ENCODE measurements around the gene SPEF1.

The SPEF1 gene

DNA sequence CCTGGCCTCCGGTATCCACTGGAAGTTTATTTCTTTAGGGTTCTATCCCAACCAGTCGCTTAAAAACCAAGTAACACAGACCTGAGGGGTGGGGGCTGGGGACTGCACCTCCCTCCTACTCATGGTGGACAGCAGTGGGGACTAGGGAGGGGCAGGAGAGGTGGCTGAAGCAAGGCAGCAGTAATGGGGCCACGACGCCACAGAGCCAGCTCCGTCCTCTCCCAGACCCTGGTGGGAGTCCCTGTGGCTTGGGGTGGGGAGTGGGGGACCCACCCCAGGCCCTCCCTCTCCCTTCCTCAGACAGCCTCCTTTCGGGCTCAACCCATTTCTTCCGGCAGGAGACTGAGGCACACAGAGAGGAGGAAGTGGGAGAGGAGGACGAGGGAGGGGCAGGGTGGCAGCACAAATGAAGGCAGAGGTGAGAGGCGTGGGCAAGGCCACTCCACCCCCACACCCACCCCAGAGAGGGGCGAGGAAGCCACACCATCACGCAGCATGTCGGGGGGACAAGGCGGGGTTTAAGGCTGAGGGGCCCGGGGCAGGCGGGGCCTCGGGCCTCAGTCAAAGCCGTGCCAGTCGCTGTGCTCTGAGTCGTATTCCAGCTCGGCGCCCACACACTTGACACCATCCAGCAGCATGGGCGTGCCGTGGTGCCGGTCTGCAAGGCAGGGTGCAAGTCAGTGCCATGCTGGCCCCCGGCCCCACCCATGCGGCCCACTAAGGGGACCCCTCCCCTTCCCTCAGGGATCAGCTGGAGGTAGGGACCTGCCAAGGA is 27.6 kb downstream of the SPEF1 start:
- peaks cover 6% of the 10 kb centered on the region for H3K4me1 ChIP-seq (ENCODE audit: control insufficient read depth, insufficient read depth, low read length, poor library complexity, severe bottlenecking)
- H3K36me3 ChIP-seq (ENCODE audit: control insufficient read depth, insufficient read depth, low read length) = peaks cover 18% of the 10 kb centered on the region
- 95 to 97% methylated on average over 14 to 16 of the region's 26 CpGs for WGBS, 2 experiments (ENCODE audit: insufficient coverage in 2 of 2)
- no peaks in the 10 kb centered on the region for H3K9me3 ChIP-seq (ENCODE audit: control insufficient read depth, low read length)
- H3K27ac ChIP-seq (ENCODE audit: low read depth, low read length, severe bottlenecking) = no peak overlapping the region
- no peak overlapping the region for H3K4me3 ChIP-seq (ENCODE audit: extremely low read depth, insufficient read depth, low read length, poor library complexity, severe bottlenecking)

DNA sequence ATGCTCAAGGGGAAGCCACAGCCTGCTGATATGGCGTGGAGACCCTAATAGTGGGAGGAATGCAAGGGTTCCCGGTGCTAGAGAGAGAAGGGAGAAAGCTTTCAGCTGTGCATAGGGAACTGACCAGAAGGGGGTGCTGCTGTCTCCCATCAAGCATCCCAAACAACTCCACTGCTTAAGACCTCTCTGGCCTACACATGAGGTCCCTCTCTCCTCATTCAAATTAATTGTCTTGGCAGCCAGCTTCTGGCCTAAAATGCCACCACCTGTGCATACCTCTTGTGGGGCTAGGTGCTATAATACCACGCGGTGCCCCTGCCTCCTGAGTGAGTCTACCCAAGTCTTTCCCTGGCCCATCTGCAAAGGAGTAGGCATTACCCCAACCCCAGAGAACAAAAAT is 28.1 kb downstream of the SPEF1 start:
- Histone ChIP-seq H3K27ac (ENCODE audit: low read depth, low read length, severe bottlenecking) (no peak overlapping the region), H3K4me3 (ENCODE audit: extremely low read depth, insufficient read depth, low read length, poor library complexity, severe bottlenecking) (no peak overlapping the region)
- 33 to 48% methylated on average over 3 of the region's 4 CpGs for WGBS, 2 experiments (ENCODE audit: insufficient coverage in 2 of 2)

DNA sequence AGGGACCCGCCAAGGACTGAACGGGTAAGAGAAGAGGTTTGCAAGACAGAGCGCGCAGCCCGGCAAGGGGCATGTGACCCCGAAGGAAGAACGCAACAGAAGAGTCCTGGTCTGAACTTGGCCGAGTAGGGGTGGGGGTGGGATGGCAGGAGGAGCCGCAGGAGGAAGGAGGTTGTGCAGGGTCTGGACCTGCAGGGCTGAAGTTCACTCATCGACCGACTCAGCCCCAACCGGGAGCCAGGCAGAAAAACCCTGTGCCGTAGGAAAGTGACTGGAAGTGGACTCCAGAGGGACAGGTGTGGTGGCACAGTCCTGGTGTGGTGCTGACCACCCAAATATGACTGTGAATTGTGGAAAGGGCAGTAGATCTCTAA is 28.9 kb downstream of the SPEF1 start:
- Histone ChIP-seq H3K4me3 (ENCODE audit: extremely low read depth, insufficient read depth, low read length, poor library complexity, severe bottlenecking) (peak overlapping the region; percentile 26), H3K36me3 (ENCODE audit: control insufficient read depth, insufficient read depth, low read length) (peaks cover 5% of the 10 kb centered on the region), H3K27ac (ENCODE audit: low read depth, low read length, severe bottlenecking) (no peak overlapping the region), H3K4me1 (ENCODE audit: control insufficient read depth, insufficient read depth, low read length, poor library complexity, severe bottlenecking) (peaks cover 6% of the 10 kb centered on the region), H3K9me3 (ENCODE audit: control insufficient read depth, low read length) (no peaks in the 10 kb centered on the region)
- WGBS, 2 experiments (ENCODE audit: insufficient coverage in 2 of 2) = 41 to 53% methylated on average over 13 of the region's 13 CpGs

More for the DNA sequence above, 28.1 kb downstream of the SPEF1 start:
- peaks cover 6% of the 10 kb centered on the region for H3K4me1 ChIP-seq (ENCODE audit: control insufficient read depth, insufficient read depth, low read length, poor library complexity, severe bottlenecking)
- peaks cover 12% of the 10 kb centered on the region for H3K36me3 ChIP-seq (ENCODE audit: control insufficient read depth, insufficient read depth, low read length)
- no peaks in the 10 kb centered on the region for H3K9me3 ChIP-seq (ENCODE audit: control insufficient read depth, low read length)

DNA sequence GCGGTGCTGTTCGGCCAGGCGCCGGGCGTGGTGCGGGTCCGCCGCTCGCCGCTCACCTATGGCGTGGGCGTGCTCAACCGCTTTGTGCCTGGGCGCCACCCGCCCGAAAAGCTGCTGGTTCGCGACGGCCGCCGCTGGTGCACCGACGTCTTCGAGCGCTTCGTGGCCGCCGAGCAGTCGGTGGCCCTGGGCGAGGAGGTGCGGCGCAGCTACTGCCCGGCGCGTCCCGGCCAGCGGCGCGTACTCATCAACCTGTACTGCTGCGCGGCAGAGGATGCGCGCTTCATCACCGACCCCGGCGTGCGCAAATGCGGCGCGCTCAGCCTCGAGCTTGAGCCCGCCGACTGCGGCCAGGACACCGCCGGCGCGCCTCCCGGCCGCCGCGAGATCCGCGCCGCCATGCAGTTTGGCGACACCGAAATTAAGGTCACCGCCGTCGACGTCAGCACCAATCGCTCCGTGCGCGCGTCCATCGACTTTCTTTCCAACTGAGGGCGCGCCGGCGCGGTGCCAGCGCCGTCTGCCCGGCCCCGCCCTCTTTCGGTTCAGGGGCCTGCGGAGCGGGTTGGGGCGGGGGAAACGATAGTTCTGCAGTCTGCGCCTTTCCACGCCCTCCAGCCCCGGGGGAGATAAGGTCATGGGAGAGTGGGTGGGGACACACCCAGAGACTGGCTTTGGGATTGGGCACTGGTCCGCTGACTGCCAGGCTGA is 29.4 kb downstream of the SPEF1 start:
- Histone ChIP-seq H3K4me3 (ENCODE audit: extremely low read depth, insufficient read depth, low read length, poor library complexity, severe bottlenecking) (peak overlapping the region; percentile 26), H3K9me3 (ENCODE audit: control insufficient read depth, low read length) (no peaks in the 10 kb centered on the region), H3K27ac (ENCODE audit: low read depth, low read length, severe bottlenecking) (no peak overlapping the region), H3K36me3 (ENCODE audit: control insufficient read depth, insufficient read depth, low read length) (peaks cover 4% of the 10 kb centered on the region), H3K4me1 (ENCODE audit: control insufficient read depth, insufficient read depth, low read length, poor library complexity, severe bottlenecking) (peaks cover 6% of the 10 kb centered on the region)
- 5 to 6% methylated on average over 83 to 86 of the region's 95 CpGs for WGBS, 2 experiments (ENCODE audit: insufficient coverage in 2 of 2)

DNA sequence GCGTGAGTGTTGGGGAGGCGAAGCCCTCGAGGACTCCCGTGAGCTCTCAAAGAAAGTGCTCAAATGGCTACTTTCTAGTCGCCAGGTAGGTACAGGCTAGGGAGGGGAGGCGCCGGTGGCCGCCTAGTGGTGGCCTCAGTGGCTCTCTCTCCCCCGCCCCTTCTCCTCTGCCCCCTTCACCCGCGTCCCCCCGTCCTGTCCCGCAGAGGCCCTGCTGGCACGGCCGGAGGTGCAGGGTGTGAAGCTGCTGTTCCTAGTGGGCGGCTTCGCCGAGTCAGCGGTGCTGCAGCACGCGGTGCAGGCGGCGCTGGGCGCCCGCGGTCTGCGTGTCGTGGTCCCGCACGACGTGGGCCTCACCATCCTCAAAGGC is 30.0 kb downstream of the SPEF1 start:
- Histone ChIP-seq H3K9me3 (ENCODE audit: control insufficient read depth, low read length) (no peaks in the 10 kb centered on the region), H3K4me1 (ENCODE audit: control insufficient read depth, insufficient read depth, low read length, poor library complexity, severe bottlenecking) (peaks cover 6% of the 10 kb centered on the region), H3K27ac (ENCODE audit: low read depth, low read length, severe bottlenecking) (no peak overlapping the region), H3K4me3 (ENCODE audit: extremely low read depth, insufficient read depth, low read length, poor library complexity, severe bottlenecking) (no peak overlapping the region), H3K36me3 (ENCODE audit: control insufficient read depth, insufficient read depth, low read length) (peaks cover 2% of the 10 kb centered on the region)
- WGBS, 2 experiments (ENCODE audit: insufficient coverage in 2 of 2) = 34 to 40% methylated on average over 23 of the region's 31 CpGs

DNA sequence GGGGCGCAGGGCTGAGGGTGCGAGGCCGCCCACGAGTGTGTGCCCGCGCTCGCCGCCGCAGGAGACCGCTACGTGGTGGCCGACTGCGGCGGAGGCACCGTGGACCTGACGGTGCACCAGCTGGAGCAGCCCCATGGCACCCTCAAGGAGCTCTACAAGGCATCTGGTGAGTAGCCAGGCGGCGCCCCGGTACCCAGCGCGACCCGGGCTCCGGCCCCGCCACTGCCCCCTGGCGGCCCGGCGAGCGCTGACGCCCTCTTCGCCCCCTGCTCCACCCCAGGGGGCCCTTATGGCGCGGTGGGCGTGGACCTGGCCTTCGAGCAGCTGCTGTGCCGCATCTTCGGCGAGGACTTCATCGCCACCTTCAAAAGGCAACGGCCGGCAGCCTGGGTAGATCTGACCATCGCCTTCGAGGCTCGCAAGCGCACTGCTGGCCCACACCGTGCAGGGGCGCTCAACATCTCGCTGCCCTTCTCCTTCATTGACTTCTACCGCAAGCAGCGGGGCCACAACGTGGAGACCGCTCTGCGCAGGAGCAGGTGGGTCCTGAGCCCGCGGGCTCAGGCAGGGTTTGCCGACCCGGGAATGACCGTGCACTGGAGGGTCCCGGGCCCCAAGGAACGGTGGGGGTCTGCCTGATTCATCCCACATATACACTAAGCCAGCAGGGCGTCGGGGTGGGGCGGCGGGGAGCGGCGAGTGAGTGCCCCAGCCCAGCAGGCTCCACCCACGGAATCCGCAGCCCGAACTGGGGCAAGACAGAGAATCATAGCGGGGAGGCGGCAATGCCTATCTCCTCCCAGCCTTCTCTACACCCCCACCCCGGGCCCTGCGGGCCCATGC is 31.3 kb downstream of the SPEF1 start:
- no peaks in the 10 kb centered on the region for H3K36me3 ChIP-seq (ENCODE audit: control insufficient read depth, insufficient read depth, low read length)
- H3K4me1 ChIP-seq (ENCODE audit: control insufficient read depth, insufficient read depth, low read length, poor library complexity, severe bottlenecking) = peaks cover 6% of the 10 kb centered on the region
- H3K27ac ChIP-seq (ENCODE audit: low read depth, low read length, severe bottlenecking) = no peak overlapping the region
- H3K4me3 ChIP-seq (ENCODE audit: extremely low read depth, insufficient read depth, low read length, poor library complexity, severe bottlenecking) = peak overlapping the region; percentile 2
- 19 to 22% methylated on average over 31 to 59 of the region's 72 CpGs for WGBS, 2 experiments (ENCODE audit: insufficient coverage in 2 of 2)
- no peaks in the 10 kb centered on the region for H3K9me3 ChIP-seq (ENCODE audit: control insufficient read depth, low read length)

DNA sequence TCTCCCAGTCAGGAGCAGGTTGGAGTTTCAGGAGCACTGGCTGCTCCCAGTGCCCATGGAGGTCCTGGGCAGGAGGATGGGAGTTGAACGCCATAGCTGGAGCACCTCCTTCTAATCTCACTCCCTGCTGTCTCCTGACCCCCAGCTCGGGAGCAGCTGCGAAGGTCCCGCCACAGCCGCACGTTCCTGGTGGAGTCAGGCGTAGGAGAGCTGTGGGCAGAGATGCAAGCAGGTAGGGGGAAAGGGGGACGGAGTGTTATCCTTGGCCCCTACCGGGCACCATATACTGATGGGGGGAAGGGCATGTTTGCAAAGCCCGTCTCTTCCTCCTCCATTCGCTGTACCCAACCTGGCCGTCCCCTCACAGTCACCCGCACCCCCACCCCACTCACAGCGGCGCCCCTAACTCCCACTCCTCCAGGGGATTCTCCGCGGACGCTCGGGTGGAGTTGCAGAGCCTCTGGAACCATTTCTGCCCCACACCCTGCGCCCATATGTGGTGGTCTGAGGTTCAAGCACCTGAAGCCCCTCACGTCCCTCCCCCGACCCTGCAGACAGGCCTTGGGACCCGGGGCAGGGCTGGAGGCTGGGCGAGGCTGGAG is 32.1 kb downstream of the SPEF1 start:
- Histone ChIP-seq H3K9me3 (ENCODE audit: control insufficient read depth, low read length) (no peaks in the 10 kb centered on the region), H3K27ac (ENCODE audit: low read depth, low read length, severe bottlenecking) (no peak overlapping the region), H3K4me3 (ENCODE audit: extremely low read depth, insufficient read depth, low read length, poor library complexity, severe bottlenecking) (no peak overlapping the region), H3K4me1 (ENCODE audit: control insufficient read depth, insufficient read depth, low read length, poor library complexity, severe bottlenecking) (peaks cover 6% of the 10 kb centered on the region), H3K36me3 (ENCODE audit: control insufficient read depth, insufficient read depth, low read length) (no peaks in the 10 kb centered on the region)
- 80 to 86% methylated on average over 3 to 18 of the region's 24 CpGs for WGBS, 2 experiments (ENCODE audit: insufficient coverage in 2 of 2)

DNA sequence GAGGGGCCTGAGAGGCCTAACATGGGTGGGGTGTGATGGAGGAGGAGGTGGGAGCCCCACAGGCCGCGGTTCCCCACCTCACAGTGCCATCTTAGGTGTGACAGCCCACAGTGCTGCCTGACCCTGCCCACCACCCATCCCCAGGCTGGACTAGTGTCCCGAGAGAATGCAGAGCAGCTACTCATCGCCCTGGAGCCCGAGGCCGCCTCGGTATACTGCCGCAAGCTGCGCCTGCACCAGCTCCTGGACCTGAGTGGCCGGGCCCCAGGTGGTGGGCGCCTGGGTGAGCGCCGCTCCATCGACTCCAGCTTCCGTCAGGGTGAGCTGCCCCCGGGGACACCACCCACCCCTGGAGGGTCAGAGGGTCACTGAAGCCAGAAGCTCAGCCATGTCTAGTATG is 33.2 kb downstream of the SPEF1 start:
- no peak overlapping the region for H3K27ac ChIP-seq (ENCODE audit: low read depth, low read length, severe bottlenecking)
- no peak overlapping the region for H3K4me3 ChIP-seq (ENCODE audit: extremely low read depth, insufficient read depth, low read length, poor library complexity, severe bottlenecking)
- H3K36me3 ChIP-seq (ENCODE audit: control insufficient read depth, insufficient read depth, low read length) = no peaks in the 10 kb centered on the region
- H3K4me1 ChIP-seq (ENCODE audit: control insufficient read depth, insufficient read depth, low read length, poor library complexity, severe bottlenecking) = peaks cover 6% of the 10 kb centered on the region
- no peaks in the 10 kb centered on the region for H3K9me3 ChIP-seq (ENCODE audit: control insufficient read depth, low read length)
- 94 to 98% methylated on average over 12 to 14 of the region's 16 CpGs for WGBS, 2 experiments (ENCODE audit: insufficient coverage in 2 of 2)

DNA sequence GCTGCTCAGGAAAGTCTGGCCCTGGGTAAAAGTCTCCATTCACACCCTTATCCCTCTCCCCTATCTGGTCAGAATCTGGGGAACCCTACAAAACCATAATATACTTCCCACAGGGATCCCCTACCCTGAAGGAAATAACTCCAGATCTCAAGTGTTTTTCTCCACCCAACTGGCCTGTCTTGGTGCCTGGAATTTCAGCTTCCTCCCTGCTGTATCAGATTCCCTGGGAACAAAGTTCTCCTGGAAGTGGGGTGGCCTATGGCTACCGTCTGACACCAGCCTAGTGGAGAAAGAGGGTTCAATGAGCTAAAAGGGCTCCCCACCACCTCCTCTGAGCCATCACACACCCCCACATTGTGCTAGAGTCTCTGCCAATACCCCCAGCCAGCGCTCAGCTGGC is 33.8 kb downstream of the SPEF1 start:
- WGBS, 2 experiments (ENCODE audit: insufficient coverage in 2 of 2) = 100% methylated on average over 1 of the region's 2 CpGs
- no peaks in the 10 kb centered on the region for H3K9me3 ChIP-seq (ENCODE audit: control insufficient read depth, low read length)

DNA sequence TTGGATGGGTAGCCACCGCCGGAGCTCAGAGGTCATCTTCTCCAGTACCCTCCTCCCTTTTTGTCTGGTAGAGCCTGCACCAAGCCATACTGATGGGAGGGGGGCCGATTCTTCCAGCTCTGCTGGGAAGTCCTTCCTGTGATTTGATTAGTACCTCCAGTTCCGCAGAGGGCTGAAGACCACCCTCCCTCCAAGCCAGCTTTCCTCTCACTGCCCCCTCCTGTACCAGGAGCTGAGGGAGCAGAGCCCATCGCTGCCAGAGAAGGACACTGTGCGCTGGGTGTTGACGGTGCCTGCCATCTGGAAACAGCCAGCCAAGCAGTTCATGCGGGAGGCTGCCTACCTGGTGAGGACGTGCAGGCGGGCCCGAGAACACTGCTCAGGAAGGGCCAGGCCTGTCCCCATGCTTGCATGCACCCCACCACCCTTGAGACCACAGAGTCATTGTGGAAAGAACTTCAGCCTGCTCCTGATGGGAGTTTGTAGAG is 35.5 kb downstream of the SPEF1 start:
- WGBS, 2 experiments (ENCODE audit: insufficient coverage in 2 of 2) = 84 to 90% methylated on average over 4 to 5 of the region's 11 CpGs

More for the DNA sequence above, 33.8 kb downstream of the SPEF1 start:
- no peak overlapping the region for H3K27ac ChIP-seq (ENCODE audit: low read depth, low read length, severe bottlenecking)
- no peaks in the 10 kb centered on the region for H3K36me3 ChIP-seq (ENCODE audit: control insufficient read depth, insufficient read depth, low read length)
- H3K4me1 ChIP-seq (ENCODE audit: control insufficient read depth, insufficient read depth, low read length, poor library complexity, severe bottlenecking) = peaks cover 6% of the 10 kb centered on the region
- H3K4me3 ChIP-seq (ENCODE audit: extremely low read depth, insufficient read depth, low read length, poor library complexity, severe bottlenecking) = no peak overlapping the region

More for the DNA sequence above, 35.5 kb downstream of the SPEF1 start:
- no peak overlapping the region for H3K27ac ChIP-seq (ENCODE audit: low read depth, low read length, severe bottlenecking)
- no peak overlapping the region for H3K4me3 ChIP-seq (ENCODE audit: extremely low read depth, insufficient read depth, low read length, poor library complexity, severe bottlenecking)
- H3K9me3 ChIP-seq (ENCODE audit: control insufficient read depth, low read length) = no peaks in the 10 kb centered on the region
- H3K4me1 ChIP-seq (ENCODE audit: control insufficient read depth, insufficient read depth, low read length, poor library complexity, severe bottlenecking) = peaks cover 6% of the 10 kb centered on the region
- H3K36me3 ChIP-seq (ENCODE audit: control insufficient read depth, insufficient read depth, low read length) = no peaks in the 10 kb centered on the region

All from mesodermal cell (in vitro differentiated cells).